ENCODE data around the gene IQSEC3.

DNA sequence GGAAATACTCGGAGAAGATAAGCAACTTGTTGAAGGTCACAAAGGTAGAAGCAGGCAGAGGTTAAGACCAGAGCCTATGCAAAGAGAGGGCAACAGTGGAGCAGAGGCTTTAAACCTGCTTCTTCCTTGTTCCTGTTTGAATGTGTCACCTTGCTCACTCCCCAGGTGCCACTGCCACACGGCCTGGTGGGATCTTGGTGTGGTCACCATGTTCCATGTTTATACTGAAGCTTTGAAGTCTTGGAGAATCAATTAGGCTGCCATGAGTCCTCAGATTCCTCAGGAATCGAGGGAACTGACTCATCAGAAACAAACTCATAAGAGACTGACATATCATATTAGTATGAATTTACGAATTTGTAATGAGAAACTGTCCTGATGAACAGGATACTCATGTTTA is 46.8 kb downstream of the IQSEC3 start:
- TF ChIP-seq, protein P1, sequence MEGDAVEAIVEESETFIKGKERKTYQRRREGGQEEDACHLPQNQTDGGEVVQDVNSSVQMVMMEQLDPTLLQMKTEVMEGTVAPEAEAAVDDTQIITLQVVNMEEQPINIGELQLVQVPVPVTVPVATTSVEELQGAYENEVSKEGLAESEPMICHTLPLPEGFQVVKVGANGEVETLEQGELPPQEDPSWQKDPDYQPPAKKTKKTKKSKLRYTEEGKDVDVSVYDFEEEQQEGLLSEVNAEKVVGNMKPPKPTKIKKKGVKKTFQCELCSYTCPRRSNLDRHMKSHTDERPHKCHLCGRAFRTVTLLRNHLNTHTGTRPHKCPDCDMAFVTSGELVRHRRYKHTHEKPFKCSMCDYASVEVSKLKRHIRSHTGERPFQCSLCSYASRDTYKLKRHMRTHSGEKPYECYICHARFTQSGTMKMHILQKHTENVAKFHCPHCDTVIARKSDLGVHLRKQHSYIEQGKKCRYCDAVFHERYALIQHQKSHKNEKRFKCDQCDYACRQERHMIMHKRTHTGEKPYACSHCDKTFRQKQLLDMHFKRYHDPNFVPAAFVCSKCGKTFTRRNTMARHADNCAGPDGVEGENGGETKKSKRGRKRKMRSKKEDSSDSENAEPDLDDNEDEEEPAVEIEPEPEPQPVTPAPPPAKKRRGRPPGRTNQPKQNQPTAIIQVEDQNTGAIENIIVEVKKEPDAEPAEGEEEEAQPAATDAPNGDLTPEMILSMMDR (IDR thresholded peaks at IDR 0.05) = no peak
- TF ChIP-seq POLR2A (IDR thresholded peaks at IDR 0.05) = no peak

Data from body of pancreas (tissue), 4 donors.